Superior temporal gyrus (tissue), 1 donor: ENCODE results near the gene SRI.
"Not testable (repeated sequence)": the region's sequence is repeated elsewhere in the genome, so short reads cannot be mapped to it uniquely, and the experiment has no call there.

ENCODE experiments used
- DNase-seq: peaks from one replicate; pipeline ENCODE4 v3.0.0-alpha.2; 2016; ENCODE audit errors: extremely low spot score

SRI gene

DNA sequence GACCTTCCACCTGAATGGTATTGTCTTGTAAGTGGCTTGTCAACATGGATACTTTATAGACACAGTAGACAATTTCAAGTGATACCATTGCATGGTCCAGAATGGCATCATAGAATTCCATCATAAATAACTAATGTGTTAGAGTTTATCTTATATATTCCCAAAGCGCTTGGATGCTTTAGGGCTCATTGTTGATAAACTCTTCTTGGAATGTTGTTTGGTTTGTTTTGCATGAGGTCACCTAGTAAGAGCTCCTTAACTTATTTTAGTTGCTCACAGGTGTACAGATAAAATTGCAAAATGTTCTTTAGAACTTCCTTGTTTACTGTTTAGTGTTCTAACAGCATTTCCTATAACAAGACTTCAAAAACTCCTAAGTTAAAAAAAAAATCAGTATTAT lies 36.8 kb downstream of the SRI start:
- no peak for DNase-seq

GRCh38 chr7:88176190-88176589 lies 43.6 kb downstream of the SRI start:
- no peak for DNase-seq

DNA sequence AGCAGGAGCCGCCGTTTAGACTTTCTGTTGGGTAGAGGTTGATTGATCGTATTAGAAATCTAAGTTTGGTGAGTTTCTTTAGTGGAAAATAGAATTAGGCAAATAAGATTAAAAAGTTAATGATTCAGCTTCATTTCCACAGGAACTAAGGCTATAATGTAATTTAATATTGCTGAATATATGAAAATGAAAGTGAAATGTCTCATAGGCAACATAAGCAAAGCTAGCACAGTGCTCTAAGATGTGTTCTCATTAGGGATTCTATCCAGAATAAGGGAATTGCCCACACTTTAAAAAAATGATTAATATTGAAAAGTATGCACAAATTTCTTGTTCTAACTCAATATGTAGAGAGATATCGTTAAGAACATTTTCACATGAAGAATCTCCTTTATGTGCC lies 47.0 kb downstream of the SRI start:
- DNase-seq: no peak

DNA sequence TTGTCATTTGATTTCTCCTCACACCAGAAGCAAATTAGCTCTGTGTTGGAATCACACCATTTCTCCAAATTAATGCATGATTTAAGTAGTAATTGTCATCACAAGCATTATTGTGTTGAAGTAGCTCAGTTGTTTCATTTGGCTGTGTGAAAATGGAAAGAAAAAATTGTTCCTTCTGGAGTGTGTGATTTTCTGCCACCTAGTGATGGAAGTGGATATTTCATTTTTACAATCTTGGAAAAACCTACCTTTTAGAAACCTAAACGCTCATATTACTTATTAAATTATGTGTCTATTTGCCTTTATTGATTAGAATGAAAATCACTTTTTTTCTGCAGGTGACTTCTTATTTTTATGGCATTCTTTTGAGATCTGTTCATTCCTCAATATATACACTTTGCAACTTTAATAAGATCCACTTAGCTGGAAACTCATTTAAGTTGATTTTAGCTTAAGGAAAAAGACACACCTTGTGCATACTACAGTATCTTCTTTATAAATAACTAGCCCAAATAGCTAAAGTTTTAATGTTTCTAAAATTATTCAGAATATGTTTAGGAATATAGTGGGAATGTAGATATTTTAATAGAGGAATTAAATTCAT lies 50.0 kb downstream of the SRI start:
- peak; percentile 88 for DNase-seq

DNA sequence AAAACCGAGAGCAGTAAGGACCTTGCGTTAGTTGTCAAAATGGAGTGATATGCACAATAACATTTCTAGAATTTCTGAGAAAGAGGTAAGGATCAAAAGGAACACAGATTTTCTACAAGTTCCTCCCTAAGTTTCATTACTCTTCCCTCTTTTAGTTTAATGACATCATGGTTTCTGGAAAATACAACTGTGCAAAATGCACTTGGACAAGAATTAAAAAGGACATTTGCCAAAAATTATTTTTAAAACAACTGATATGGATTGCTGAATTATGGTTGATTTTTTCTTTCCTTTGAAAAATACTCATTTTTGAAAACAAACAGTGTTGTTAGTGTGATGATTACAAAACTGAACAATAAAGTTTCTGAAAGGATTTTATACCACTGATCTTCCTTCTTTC lies 52.1 kb downstream of the SRI start:
- no peak for DNase-seq

DNA sequence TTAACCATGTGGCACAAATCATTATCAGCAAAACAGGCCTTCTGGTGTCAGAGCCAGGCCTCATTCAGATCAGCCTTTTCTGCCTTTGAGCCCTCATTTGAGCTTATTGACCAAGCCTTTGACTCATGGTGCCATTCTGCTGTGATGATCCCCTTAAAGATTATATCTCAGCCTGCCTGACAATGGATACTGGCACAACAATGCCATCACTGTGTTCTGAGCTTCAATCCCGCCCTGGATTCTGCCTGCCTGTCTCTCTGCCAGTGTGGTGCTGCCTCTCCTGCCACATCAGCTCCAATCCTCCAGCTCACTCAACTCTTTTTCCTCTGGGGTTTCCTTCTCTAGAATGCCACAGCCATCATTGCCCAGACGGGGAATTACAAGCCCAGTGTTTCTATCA lies 52.6 kb downstream of the SRI start:
- peak; percentile 83 for DNase-seq

DNA sequence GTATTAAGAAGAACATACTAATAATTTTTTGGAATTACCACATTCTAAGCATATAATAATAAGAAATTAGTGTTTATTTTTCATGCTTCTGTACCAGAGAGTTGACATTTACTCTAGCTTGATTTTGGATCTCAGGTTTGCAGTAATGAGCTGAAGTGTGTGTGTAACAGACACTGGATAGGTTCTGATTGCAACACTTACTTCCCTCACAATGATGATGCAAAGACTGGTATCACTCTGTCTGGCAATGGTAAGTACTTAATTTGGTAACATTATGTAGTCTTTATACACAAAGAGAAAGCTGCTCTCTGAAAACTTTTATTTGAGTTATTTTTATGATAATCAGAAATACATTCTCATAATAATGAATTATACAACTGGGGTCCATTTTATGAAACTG lies 54.1 kb downstream of the SRI start:
- DNase-seq: no peak

DNA sequence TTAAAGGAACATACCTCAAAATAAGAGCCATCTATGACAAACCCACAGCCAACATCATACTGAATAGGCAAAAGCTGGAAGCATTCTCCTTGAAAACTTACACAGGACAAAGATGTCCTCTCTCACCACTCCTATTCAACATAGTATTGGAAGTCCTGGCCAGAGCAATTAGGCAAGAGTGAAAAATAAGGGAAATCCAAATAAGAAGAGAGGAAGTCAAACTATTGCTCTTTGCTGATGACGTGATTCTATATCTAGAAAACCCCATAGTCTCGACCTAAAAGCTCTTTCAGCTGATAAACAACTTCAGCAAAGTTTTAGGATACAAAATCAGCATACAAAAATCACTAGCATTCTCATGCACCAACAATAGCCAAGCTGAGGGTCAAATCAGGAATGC lies 60.1 kb downstream of the SRI start:
- not testable (repeated sequence) for DNase-seq

- no peak for DNase-seq
These were observed 63.5 kb downstream of the SRI start for GRCh38 chr7:88156356-88156755.

GRCh38 chr7:88155756-88156155 lies 64.1 kb downstream of the SRI start:
- no peak for DNase-seq
